Lower lobe of right lung (tissue), 2 donors: ENCODE measurements around the gene SRD5A1. TPM values are rescaled to one million over a fixed set of nuclear protein-coding genes. Genes with fewer than 3 reads are reported as not detected.

Source experiments
- ATAC-seq, 2 donors: fragments of 200-7000 bp; cut with Tn5 transposase; one replicate each; pipeline ENCODE4 v1.9.1; 2020 to 2022; ENCODE audit warnings: mild to moderate bottlenecking in 2 of 2, moderate library complexity in 2 of 2
- DNase-seq: peaks from one replicate; pipeline ENCODE4 v3.0.0-alpha.2; 2020
- H3K27ac ChIP-seq: fragments of 200-600 bp; one replicate; pipeline ENCODE4 v1.8.0; 2022
- H3K27me3 ChIP-seq: fragments of 200-600 bp; one replicate; pipeline ENCODE4 v1.8.0; 2022; ENCODE audit warnings: low read depth
- H3K36me3 ChIP-seq: fragments of 200-600 bp; one replicate; pipeline ENCODE4 v1.8.0; 2022; ENCODE audit warnings: mild to moderate bottlenecking
- H3K4me1 ChIP-seq: fragments of 200-600 bp; one replicate; pipeline ENCODE4 v1.8.0; 2022
- H3K4me3 ChIP-seq: fragments of 200-600 bp; one replicate; pipeline ENCODE4 v1.8.0; 2022; ENCODE audit warnings: mild to moderate bottlenecking
- H3K9me3 ChIP-seq: fragments of 200-600 bp; one replicate; pipeline ENCODE4 v1.8.0; 2022
- intact Hi-C: fragments of 100-400 bp; cut with DNase I; formaldehyde crosslinking; loops from one replicate; pipeline ENCODE4 v1.11.0; 2022
- total RNA-seq: library from RNA; stranded (reverse); fragmentation: NEBNext Ultra II Directional; extraction: Animal tissue kit (Norgen Biotek cat#: 25700); gene quantifications from one replicate; pipeline ENCODE4 v1.2.1, GENCODE V29; 2021
- TF ChIP-seq, protein P1 (sequence below): fragments of 200-600 bp; IDR thresholded peaks from one replicate; pipeline ENCODE4 v1.8.0; 2022; ENCODE audit warnings: antibody characterized with exemption, mild to moderate bottlenecking
- donor health status: DM: no; HTN: yes; CAD: no; lungs with severe emphysema.

SRD5A1 gene
- total RNA-seq, 1 donor from 2014 or later = 8.3 TPM

DNA sequence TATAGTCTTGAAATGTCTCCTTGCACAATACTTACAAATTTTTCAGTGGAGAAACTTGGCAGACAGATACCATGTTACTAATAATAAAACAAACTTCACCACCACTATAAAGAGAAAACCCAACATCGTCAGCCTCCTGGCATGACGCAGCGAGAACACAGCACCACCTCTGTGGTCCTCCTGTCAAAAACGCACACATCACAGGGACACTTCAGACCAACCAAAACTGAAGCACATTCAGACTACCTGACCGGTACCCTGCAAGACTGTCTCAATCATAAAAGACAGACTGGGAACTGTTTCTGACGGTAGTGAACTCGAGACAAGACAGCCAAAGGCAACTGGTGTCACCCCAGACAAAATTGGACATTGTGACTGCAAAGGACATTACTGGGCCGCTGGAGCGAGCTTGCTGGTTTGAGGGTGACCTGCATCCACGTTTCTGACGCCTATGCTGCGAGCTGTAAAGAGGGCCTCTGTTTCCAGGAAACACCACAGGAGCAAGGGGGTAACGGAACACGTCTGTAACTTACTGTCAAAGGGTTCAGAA is 34.8 kb upstream of the SRD5A1 start:
- no peak for ATAC-seq
- TF ChIP-seq, protein P1, sequence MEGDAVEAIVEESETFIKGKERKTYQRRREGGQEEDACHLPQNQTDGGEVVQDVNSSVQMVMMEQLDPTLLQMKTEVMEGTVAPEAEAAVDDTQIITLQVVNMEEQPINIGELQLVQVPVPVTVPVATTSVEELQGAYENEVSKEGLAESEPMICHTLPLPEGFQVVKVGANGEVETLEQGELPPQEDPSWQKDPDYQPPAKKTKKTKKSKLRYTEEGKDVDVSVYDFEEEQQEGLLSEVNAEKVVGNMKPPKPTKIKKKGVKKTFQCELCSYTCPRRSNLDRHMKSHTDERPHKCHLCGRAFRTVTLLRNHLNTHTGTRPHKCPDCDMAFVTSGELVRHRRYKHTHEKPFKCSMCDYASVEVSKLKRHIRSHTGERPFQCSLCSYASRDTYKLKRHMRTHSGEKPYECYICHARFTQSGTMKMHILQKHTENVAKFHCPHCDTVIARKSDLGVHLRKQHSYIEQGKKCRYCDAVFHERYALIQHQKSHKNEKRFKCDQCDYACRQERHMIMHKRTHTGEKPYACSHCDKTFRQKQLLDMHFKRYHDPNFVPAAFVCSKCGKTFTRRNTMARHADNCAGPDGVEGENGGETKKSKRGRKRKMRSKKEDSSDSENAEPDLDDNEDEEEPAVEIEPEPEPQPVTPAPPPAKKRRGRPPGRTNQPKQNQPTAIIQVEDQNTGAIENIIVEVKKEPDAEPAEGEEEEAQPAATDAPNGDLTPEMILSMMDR = no peak
- Histone ChIP-seq H3K27me3 (no peaks in the 10 kb centered on the region), H3K4me1 (no peaks in the 10 kb centered on the region), H3K4me3 (no peak overlapping the region), H3K36me3 (peaks cover 72% of the 10 kb centered on the region), H3K27ac (no peak overlapping the region), H3K9me3 (no peaks in the 10 kb centered on the region)
- DNase-seq = no peak
- intact Hi-C loops = no loop called here

DNA sequence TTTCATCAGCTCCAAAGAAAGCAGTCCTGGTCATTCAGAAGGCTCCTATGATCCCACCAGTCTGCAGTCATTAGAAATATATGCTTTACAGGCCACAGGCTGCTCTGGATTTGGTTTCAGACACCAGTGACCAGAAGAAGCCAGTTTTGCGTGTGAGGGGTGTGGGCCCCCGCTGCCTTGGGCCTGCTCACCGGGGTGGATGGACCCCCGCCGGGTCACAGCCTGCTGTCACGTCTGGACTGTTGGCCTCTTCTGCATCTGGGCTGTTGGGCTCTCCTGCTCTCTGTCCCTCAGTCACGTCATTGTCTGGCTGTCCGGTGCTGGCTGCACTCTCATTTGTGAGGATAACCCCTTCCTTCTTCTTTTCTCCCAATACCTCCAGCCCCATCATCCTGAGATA is 33.5 kb upstream of the SRD5A1 start:
- no peak overlapping the region for H3K4me3 ChIP-seq
- no peaks in the 10 kb centered on the region for H3K4me1 ChIP-seq
- TF ChIP-seq, protein P1 = no peak
- intact Hi-C loops = no loop called here
- peaks cover 85% of the 10 kb centered on the region for H3K36me3 ChIP-seq
- H3K27ac ChIP-seq = no peak overlapping the region
- no peak for DNase-seq
- H3K27me3 ChIP-seq = no peaks in the 10 kb centered on the region
- H3K9me3 ChIP-seq = no peaks in the 10 kb centered on the region
- no peak for ATAC-seq

DNA sequence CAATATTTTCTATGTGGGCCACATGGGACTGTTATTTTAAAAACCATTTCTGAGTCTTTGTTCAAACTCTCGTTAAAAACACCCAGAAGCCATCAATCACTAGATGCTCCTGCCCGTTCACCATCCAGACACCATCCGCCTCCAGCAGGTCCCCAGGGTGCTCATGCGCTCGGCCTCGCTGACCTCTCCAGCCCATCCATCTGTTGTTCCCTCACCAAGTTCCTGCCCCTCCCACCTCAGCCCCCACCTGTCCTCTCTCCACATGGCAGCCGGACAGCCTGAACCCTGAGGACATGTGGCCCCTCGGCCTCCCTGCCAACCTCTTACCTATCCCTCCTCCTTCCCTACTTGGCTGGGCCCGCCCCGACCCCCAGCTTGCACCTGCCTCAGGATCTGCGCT is 32.0 kb upstream of the SRD5A1 start:
- Histone ChIP-seq H3K27ac (no peak overlapping the region), H3K9me3 (no peaks in the 10 kb centered on the region), H3K4me3 (no peak overlapping the region), H3K4me1 (no peaks in the 10 kb centered on the region), H3K36me3 (peaks cover 99% of the 10 kb centered on the region), H3K27me3 (no peaks in the 10 kb centered on the region)
- ATAC-seq (no peak), DNase-seq (no peak)
- intact Hi-C loops = no loop called here
- TF ChIP-seq, protein P1 = no peak

DNA sequence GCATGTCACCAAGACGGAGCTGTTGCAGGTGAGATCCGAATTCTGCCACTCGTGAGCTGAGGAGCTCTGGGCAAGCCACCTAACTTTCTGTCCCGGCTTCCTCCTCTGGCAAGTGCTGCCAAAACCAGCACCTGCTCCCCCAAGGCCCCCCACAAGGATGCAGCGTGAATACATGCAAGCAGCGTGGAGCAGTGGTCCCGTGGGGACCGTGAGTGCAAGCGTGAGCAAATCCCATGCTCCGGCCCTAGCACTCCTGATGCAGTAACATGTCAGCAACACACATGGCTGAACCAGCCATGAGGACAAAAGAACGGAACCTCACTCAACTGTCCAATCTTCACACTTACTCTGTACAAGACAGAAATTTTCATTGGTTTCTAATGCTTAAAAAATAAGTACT is 31.4 kb upstream of the SRD5A1 start:
- H3K27ac ChIP-seq = no peak overlapping the region
- no peak for ATAC-seq
- no peaks in the 10 kb centered on the region for H3K4me1 ChIP-seq
- intact Hi-C loops = no loop called here
- no peaks in the 10 kb centered on the region for H3K27me3 ChIP-seq
- H3K36me3 ChIP-seq = peaks cover 99% of the 10 kb centered on the region
- no peak for DNase-seq
- no peak overlapping the region for H3K4me3 ChIP-seq
- TF ChIP-seq, protein P1 = no peak
- no peaks in the 10 kb centered on the region for H3K9me3 ChIP-seq

DNA sequence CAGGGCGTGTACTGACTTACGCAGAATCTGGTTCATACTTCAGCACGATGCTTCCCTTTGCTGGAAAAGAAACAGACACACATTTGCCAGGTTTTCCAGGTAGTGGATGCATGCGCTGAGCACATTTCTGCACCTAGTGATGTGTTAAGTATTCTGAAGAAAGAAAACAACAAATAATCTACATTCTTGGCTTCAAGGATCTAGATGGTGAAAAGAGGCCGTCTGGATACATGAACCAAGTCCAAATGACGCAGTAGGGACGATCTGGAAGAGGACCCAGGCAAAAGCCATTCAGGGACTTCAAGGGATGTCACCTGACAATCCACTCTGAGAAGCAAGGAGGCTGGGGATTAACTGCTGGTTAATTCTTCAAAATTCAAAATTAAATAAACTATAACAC is 30.8 kb upstream of the SRD5A1 start:
- intact Hi-C loops = no loop called here
- no peaks in the 10 kb centered on the region for H3K9me3 ChIP-seq
- H3K4me1 ChIP-seq = no peaks in the 10 kb centered on the region
- H3K4me3 ChIP-seq = no peak overlapping the region
- no peak for DNase-seq
- no peak overlapping the region for H3K27ac ChIP-seq
- H3K36me3 ChIP-seq = peaks cover 99% of the 10 kb centered on the region
- TF ChIP-seq, protein P1 = no peak
- H3K27me3 ChIP-seq = no peaks in the 10 kb centered on the region
- ATAC-seq = no peak

DNA sequence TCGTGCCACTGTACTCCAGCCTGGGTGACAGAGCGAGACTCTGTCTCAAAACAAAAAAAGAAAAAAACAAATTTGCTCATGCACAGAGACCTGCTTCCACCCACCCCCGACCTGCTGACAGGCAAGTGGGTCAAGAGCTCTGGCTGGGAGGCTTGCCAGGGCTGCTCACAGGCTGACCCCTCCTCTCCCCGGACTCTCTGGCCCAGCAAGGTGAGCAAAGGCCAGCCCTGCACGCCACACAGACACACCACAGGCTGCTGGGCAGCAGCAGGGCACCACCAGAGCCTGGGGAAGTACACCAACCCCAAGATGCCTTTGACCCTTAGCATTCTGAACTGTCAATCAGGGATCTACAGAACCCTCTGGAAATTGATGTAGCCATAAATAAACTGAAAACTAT is 29.6 kb upstream of the SRD5A1 start:
- H3K27me3 ChIP-seq = no peaks in the 10 kb centered on the region
- TF ChIP-seq, protein P1 = no peak
- ATAC-seq = peak; percentile 51 to 79
- no peaks in the 10 kb centered on the region for H3K4me1 ChIP-seq
- H3K9me3 ChIP-seq = no peaks in the 10 kb centered on the region
- H3K4me3 ChIP-seq = no peak overlapping the region
- no peak overlapping the region for H3K27ac ChIP-seq
- DNase-seq = peak; percentile 72
- intact Hi-C loops = no loop called here
- H3K36me3 ChIP-seq = peaks cover 100% of the 10 kb centered on the region
